Lower lobe of right lung (tissue), 2 donors: Measurements from ENCODE around the gene CHRNA7. TPM values are rescaled to one million over a fixed set of nuclear protein-coding genes. Genes with fewer than 3 reads are reported as not detected.

Experiments used
- ATAC-seq, 2 donors: fragments of 200-7000 bp; cut with Tn5 transposase; one replicate each; pipeline ENCODE4 v1.9.1; 2020 to 2022; ENCODE audit warnings: mild to moderate bottlenecking in 2 of 2, moderate library complexity in 2 of 2
- DNase-seq: peaks from one replicate; pipeline ENCODE4 v3.0.0-alpha.2; 2020
- H3K27ac ChIP-seq: fragments of 200-600 bp; one replicate; pipeline ENCODE4 v1.8.0; 2022
- H3K27me3 ChIP-seq: fragments of 200-600 bp; one replicate; pipeline ENCODE4 v1.8.0; 2022; ENCODE audit warnings: low read depth
- H3K36me3 ChIP-seq: fragments of 200-600 bp; one replicate; pipeline ENCODE4 v1.8.0; 2022; ENCODE audit warnings: mild to moderate bottlenecking
- H3K4me1 ChIP-seq: fragments of 200-600 bp; one replicate; pipeline ENCODE4 v1.8.0; 2022
- H3K4me3 ChIP-seq: fragments of 200-600 bp; one replicate; pipeline ENCODE4 v1.8.0; 2022; ENCODE audit warnings: mild to moderate bottlenecking
- H3K9me3 ChIP-seq: fragments of 200-600 bp; one replicate; pipeline ENCODE4 v1.8.0; 2022
- intact Hi-C: fragments of 100-400 bp; cut with DNase I; formaldehyde crosslinking; loops from one replicate; pipeline ENCODE4 v1.11.0; 2022
- total RNA-seq: library from RNA; stranded (reverse); fragmentation: NEBNext Ultra II Directional; extraction: Animal tissue kit (Norgen Biotek cat#: 25700); gene quantifications from one replicate; pipeline ENCODE4 v1.2.1, GENCODE V29; 2021
- TF ChIP-seq, protein P1 (sequence below): fragments of 200-600 bp; IDR thresholded peaks from one replicate; pipeline ENCODE4 v1.8.0; 2022; ENCODE audit warnings: antibody characterized with exemption, mild to moderate bottlenecking
- donor health status: DM: no; HTN: yes; CAD: no; lungs with severe emphysema.

Gene CHRNA7
- total RNA-seq, 1 donor from 2014 or later: 0.92 TPM

DNA sequence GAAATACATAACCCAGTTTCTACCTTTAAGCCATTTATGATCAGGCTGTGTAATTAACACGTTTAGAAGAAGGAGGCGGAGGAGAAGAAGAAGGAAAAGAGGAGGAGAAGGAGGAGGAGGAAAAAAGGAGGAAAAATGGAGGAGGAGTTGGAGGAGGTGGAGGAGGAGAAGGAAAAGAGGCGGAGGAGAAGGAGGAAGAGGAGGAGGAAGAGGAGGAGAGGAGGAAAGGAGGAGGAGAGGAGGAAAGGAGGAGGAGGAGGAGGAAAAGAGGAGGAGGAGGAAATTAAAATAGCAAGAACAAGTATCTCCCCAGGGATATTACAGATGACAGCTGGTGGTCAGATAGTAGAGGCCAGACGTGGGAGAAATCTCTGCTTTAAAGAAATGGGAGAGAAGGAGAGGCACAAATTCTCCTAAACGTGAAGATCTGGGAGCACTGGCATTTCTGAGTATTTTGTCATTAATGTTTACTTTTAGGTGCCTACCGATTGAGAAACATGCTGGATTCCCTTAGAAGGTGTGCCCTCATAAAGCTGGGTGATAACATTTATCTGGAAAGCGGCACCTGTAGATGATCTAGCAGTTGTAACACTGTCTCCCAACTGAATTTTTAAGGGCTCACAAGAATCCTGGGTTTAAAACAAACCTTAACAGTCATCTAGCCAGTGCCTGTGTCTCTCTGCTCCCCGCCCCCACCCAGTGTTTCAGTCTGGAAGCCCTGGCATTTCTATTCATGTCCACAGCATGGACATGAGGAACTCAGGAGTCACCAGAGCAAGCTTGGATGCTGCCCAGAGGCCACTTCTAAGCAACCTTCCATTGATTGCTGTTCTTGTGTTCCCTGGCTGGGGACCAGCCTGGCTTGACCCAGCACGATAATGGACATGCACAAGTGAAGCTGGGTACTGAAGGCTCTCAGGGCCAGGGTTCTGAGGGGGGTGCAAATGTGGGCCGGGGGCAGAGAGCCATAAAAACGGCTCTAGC is 75.2 kb downstream of the CHRNA7 start:
- DNase-seq (no peak), ATAC-seq (no peak)
- Histone ChIP-seq H3K36me3 (no peaks in the 10 kb centered on the region), H3K27me3 (no peaks in the 10 kb centered on the region), H3K4me1 (no peaks in the 10 kb centered on the region), H3K4me3 (no peak overlapping the region), H3K9me3 (no peaks in the 10 kb centered on the region), H3K27ac (no peak overlapping the region)
- intact Hi-C loops: no loop called here
- TF ChIP-seq, protein P1, sequence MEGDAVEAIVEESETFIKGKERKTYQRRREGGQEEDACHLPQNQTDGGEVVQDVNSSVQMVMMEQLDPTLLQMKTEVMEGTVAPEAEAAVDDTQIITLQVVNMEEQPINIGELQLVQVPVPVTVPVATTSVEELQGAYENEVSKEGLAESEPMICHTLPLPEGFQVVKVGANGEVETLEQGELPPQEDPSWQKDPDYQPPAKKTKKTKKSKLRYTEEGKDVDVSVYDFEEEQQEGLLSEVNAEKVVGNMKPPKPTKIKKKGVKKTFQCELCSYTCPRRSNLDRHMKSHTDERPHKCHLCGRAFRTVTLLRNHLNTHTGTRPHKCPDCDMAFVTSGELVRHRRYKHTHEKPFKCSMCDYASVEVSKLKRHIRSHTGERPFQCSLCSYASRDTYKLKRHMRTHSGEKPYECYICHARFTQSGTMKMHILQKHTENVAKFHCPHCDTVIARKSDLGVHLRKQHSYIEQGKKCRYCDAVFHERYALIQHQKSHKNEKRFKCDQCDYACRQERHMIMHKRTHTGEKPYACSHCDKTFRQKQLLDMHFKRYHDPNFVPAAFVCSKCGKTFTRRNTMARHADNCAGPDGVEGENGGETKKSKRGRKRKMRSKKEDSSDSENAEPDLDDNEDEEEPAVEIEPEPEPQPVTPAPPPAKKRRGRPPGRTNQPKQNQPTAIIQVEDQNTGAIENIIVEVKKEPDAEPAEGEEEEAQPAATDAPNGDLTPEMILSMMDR: no peak

- intact Hi-C loops: no loop called here
- no peaks in the 10 kb centered on the region for H3K4me1 ChIP-seq
- no peak overlapping the region for H3K27ac ChIP-seq
- H3K36me3 ChIP-seq: no peaks in the 10 kb centered on the region
- H3K9me3 ChIP-seq: no peaks in the 10 kb centered on the region
- no peaks in the 10 kb centered on the region for H3K27me3 ChIP-seq
- H3K4me3 ChIP-seq: no peak overlapping the region
- TF ChIP-seq, protein P1: no peak
- ATAC-seq (no peak), DNase-seq (no peak)
These were observed 76.4 kb downstream of the CHRNA7 start for GRCh38 chr15:32106401-32107381.

DNA sequence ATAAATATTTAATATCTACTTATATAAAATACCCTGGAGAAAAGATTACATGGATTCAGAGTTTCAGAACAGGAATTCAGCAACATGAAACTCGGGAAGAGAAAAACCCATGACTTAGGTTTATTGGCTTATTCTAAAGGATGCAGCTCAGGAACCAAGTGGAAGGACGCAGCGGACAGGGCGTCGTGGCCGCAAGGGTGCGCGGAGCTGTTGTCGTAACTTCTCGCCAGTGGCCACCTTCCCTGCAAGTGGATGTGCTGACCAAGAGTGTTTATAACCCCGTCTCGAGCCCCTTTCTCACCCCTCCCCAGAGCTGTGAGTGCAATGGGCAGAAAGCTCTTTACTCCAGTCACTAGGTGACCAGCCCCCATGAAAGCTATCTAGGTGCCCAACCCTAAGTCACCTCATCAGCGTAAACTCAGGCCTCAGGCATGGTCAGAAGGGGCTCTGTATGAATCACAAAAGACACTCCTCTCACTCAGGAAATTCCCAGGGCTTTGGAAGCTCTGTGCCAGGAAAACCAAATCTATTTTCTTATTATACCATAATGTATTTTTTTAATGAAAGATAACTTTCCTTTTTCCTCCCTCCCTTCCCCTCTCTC is 77.3 kb downstream of the CHRNA7 start:
- intact Hi-C loops: no loop called here
- Histone ChIP-seq H3K9me3 (no peaks in the 10 kb centered on the region), H3K36me3 (no peaks in the 10 kb centered on the region), H3K27me3 (no peaks in the 10 kb centered on the region), H3K27ac (no peak overlapping the region), H3K4me3 (no peak overlapping the region), H3K4me1 (no peaks in the 10 kb centered on the region)
- TF ChIP-seq, protein P1: no peak
- ATAC-seq: no peak
- no peak for DNase-seq

GRCh38 chr15:32108661-32109060 is 78.3 kb downstream of the CHRNA7 start:
- Histone ChIP-seq H3K36me3 (no peaks in the 10 kb centered on the region), H3K27ac (no peak overlapping the region), H3K27me3 (no peaks in the 10 kb centered on the region), H3K9me3 (no peaks in the 10 kb centered on the region), H3K4me3 (no peak overlapping the region), H3K4me1 (no peaks in the 10 kb centered on the region)
- no peak for ATAC-seq
- TF ChIP-seq, protein P1: no peak
- intact Hi-C loops: no loop called here
- DNase-seq: no peak

DNA sequence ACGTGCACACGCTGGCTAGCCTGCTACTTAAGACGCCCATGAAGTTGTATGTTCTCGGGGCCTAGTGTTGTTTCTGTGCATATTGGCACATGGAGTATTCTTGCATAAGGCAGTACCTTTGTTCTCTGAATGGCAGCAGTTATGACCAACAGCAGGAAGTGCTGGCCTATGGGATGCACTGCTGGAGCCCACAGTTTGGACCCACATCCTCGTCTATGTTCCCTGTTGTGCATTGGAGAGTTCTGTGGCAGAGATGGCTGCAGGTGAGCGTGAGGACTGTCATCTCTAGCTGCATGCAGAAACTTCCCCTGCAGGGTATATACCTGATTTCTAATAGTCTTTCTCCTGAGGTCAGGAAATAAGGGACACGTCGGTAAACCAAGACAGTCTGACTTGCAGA is 81.8 kb downstream of the CHRNA7 start:
- Histone ChIP-seq H3K27ac (no peak overlapping the region), H3K4me3 (no peak overlapping the region), H3K4me1 (no peaks in the 10 kb centered on the region), H3K27me3 (no peaks in the 10 kb centered on the region), H3K36me3 (no peaks in the 10 kb centered on the region), H3K9me3 (no peaks in the 10 kb centered on the region)
- intact Hi-C loops: no loop called here
- ATAC-seq (no peak), DNase-seq (no peak)
- TF ChIP-seq, protein P1: no peak
